NT2/D1 (cell line): Measurements from ENCODE around the gene TSC22D3.
A peak's percentile ranks its signal among the peaks of the same experiment; 100 is the strongest.

Experiments used
- DNase-seq: peaks from one replicate; pipeline ENCODE4 v3.0.0-alpha.2; 2011; ENCODE audit warnings: low read depth, low spot score
- H3K27me3 ChIP-seq: 2 replicates; pipeline ENCODE4 v1.6.0; 2011; ENCODE audit warnings: mild to moderate bottlenecking; ENCODE audit not compliant: insufficient read length, insufficient read depth
- H3K36me3 ChIP-seq: 2 replicates; pipeline ENCODE4 v1.6.1; 2011; ENCODE audit warnings: mild to moderate bottlenecking, low read length, mixed read lengths; ENCODE audit not compliant: insufficient read depth, insufficient read length
- H3K4me1 ChIP-seq: 2 replicates; pipeline ENCODE4 v1.5.1; 2011; ENCODE audit not compliant: insufficient read depth, insufficient read length
- H3K4me3 ChIP-seq: 2 replicates; pipeline ENCODE4 v1.5.1; 2011; ENCODE audit warnings: low read depth; ENCODE audit not compliant: insufficient read length
- H3K9ac ChIP-seq: 2 replicates; pipeline ENCODE4 v1.6.0; 2011; ENCODE audit warnings: low read depth; ENCODE audit not compliant: insufficient read length
- H3K9me3 ChIP-seq: 2 replicates; pipeline ENCODE4 v1.5.1; 2011; ENCODE audit warnings: mild to moderate bottlenecking, low read length; ENCODE audit not compliant: insufficient read depth
- SUZ12 ChIP-seq: IDR thresholded peaks from 2 replicates; pipeline ENCODE4 v1.6.1; 2011; ENCODE audit not compliant: insufficient read length, insufficient read depth; ENCODE audit errors: extremely low read depth
- YY1 ChIP-seq: IDR thresholded peaks from 2 replicates; pipeline ENCODE4 v1.6.1; 2011; ENCODE audit not compliant: insufficient read length, insufficient read depth
- ZNF274 ChIP-seq: IDR thresholded peaks from 2 replicates; pipeline ENCODE4 v1.6.1; 2011; ENCODE audit warnings: mild to moderate bottlenecking, low read depth, low read length

TSC22D3 gene

GRCh38 chrX:107723511-107723910 is 52.1 kb downstream of the TSC22D3 start:
- no peak for DNase-seq
- Histone ChIP-seq H3K36me3 (no peaks in the 10 kb centered on the region), H3K9ac (no peak overlapping the region), H3K4me1 (peaks cover 2% of the 10 kb centered on the region), H3K27me3 (no peaks in the 10 kb centered on the region), H3K9me3 (no peaks in the 10 kb centered on the region), H3K4me3 (no peak overlapping the region)
- TF ChIP-seq YY1 (no peak), ZNF274 (no peak), SUZ12 (no peak)

- Histone ChIP-seq H3K27me3 (no peaks in the 10 kb centered on the region), H3K36me3 (no peaks in the 10 kb centered on the region), H3K4me3 (no peak overlapping the region), H3K9me3 (no peaks in the 10 kb centered on the region), H3K4me1 (peaks cover 8% of the 10 kb centered on the region), H3K9ac (no peak overlapping the region)
- no peak for DNase-seq
- TF ChIP-seq ZNF274, result no peak
- no peak for TF ChIP-seq SUZ12
- TF ChIP-seq YY1, result no peak
These were observed 53.5 kb downstream of the TSC22D3 start for GRCh38 chrX:107721966-107722707.

- no peaks in the 10 kb centered on the region for H3K36me3 ChIP-seq
- no peak for DNase-seq
- no peak overlapping the region for H3K4me3 ChIP-seq
- no peaks in the 10 kb centered on the region for H3K9me3 ChIP-seq
- H3K9ac ChIP-seq, result no peak overlapping the region
- H3K27me3 ChIP-seq, result no peaks in the 10 kb centered on the region
- H3K4me1 ChIP-seq, result peaks cover 7% of the 10 kb centered on the region
- TF ChIP-seq SUZ12 (no peak), ZNF274 (no peak), YY1 (no peak)
These were observed 54.3 kb downstream of the TSC22D3 start for GRCh38 chrX:107721318-107721717.

GRCh38 chrX:107718156-107718621 is 57.4 kb downstream of the TSC22D3 start:
- Histone ChIP-seq H3K4me1 (peaks cover 18% of the 10 kb centered on the region), H3K9ac (no peak overlapping the region), H3K27me3 (no peaks in the 10 kb centered on the region), H3K9me3 (no peaks in the 10 kb centered on the region), H3K36me3 (peaks cover 25% of the 10 kb centered on the region), H3K4me3 (no peak overlapping the region)
- DNase-seq, result no peak
- TF ChIP-seq YY1 (no peak), SUZ12 (no peak), ZNF274 (no peak)

- Histone ChIP-seq H3K9me3 (no peaks in the 10 kb centered on the region), H3K4me1 (peaks cover 18% of the 10 kb centered on the region), H3K4me3 (peak overlapping the region; percentile 68), H3K27me3 (no peaks in the 10 kb centered on the region), H3K9ac (peak overlapping the region; percentile 82), H3K36me3 (peaks cover 30% of the 10 kb centered on the region)
- TF ChIP-seq SUZ12, result no peak
- no peak for TF ChIP-seq YY1
- TF ChIP-seq ZNF274, result no peak
- no peak for DNase-seq
These were observed 58.5 kb downstream of the TSC22D3 start for GRCh38 chrX:107716816-107717700.

- peaks cover 18% of the 10 kb centered on the region for H3K4me1 ChIP-seq
These were observed 59.4 kb downstream of the TSC22D3 start for GRCh38 chrX:107716118-107716684.

More at GRCh38 chrX:107716118-107716684, 59.4 kb downstream of the TSC22D3 start:
- H3K27me3 ChIP-seq, result no peaks in the 10 kb centered on the region
- H3K9me3 ChIP-seq, result no peaks in the 10 kb centered on the region
- TF ChIP-seq SUZ12 (no peak), ZNF274 (no peak), YY1 (no peak)
- DNase-seq, result no peak
- H3K36me3 ChIP-seq, result peaks cover 30% of the 10 kb centered on the region
- H3K9ac ChIP-seq, result peak overlapping the region; percentile 82
- H3K4me3 ChIP-seq, result peak overlapping the region; percentile 68
